NOMO-1 treated with DMSO at 0.1 percent for 48 hours (cell line): ENCODE measurements around the gene CRX.
"Not testable (repeated sequence)": the region's sequence is repeated elsewhere in the genome, so short reads cannot be mapped to it uniquely, and the experiment has no call there.

Source experiments
- DNase-seq: peaks from one replicate; lab custom pipeline; 2025; ENCODE audit not compliant: unreplicated experiment; lab: John Stamatoyannopoulos, UW

CRX gene

GRCh38 chr19:47803148-47803547 is 18.6 kb upstream of the CRX start:
- not testable (repeated sequence) for DNase-seq

GRCh38 chr19:47803671-47804070 is 18.1 kb upstream of the CRX start:
- not testable (repeated sequence) for DNase-seq

GRCh38 chr19:47804451-47804850 is 17.3 kb upstream of the CRX start, which contains the start of gene TPRX1:
TPRX1 (minus strand) TSS chr19:47804551; CDS start chr19:47804539, 12 bp downstream.
- not testable (repeated sequence) for DNase-seq

GRCh38 chr19:47805313-47805712 is 16.4 kb upstream of the CRX start:
- DNase-seq: no peak

- no peak for DNase-seq
These were observed 15.3 kb upstream of the CRX start for GRCh38 chr19:47806435-47806834.

GRCh38 chr19:47813304-47813994 is 8.3 kb upstream of the CRX start:
- DNase-seq: peak; percentile 33

- no peak for DNase-seq
These were observed 7.8 kb upstream of the CRX start for GRCh38 chr19:47813995-47814328.

- DNase-seq: not testable (repeated sequence)
These were observed 5.5 kb upstream of the CRX start for GRCh38 chr19:47816270-47816669.

- not testable (repeated sequence) for DNase-seq
These were observed 3.5 kb upstream of the CRX start for GRCh38 chr19:47818221-47818620.

- peak; percentile 4 for DNase-seq
These were observed 1.9 kb upstream of the CRX start for GRCh38 chr19:47819858-47820257.

- no peak for DNase-seq
These were observed 1.3 kb upstream of the CRX start for GRCh38 chr19:47820410-47820809.

- DNase-seq: no peak
These were observed 2.7 kb downstream of the CRX start for GRCh38 chr19:47824396-47824795.

- DNase-seq: no peak
These were observed 5.1 kb downstream of the CRX start for GRCh38 chr19:47826800-47827199.

GRCh38 chr19:47832723-47833122 is 11.0 kb downstream of the CRX start:
- no peak for DNase-seq

GRCh38 chr19:47836038-47836437 is 14.3 kb downstream of the CRX start:
- DNase-seq: no peak

- no peak for DNase-seq
These were observed 17.7 kb downstream of the CRX start for GRCh38 chr19:47839411-47839810.

GRCh38 chr19:47839913-47840312 is 18.2 kb downstream of the CRX start:
- no peak for DNase-seq

GRCh38 chr19:47842941-47843340 is 21.2 kb downstream of the CRX start:
- no peak for DNase-seq

- DNase-seq: no peak
These were observed 26.7 kb downstream of the CRX start for GRCh38 chr19:47848425-47848822.

GRCh38 chr19:47848823-47849473 is 27.2 kb downstream of the CRX start:
- DNase-seq: peak; percentile 4

GRCh38 chr19:47853003-47853402 is 31.3 kb downstream of the CRX start:
- DNase-seq: no peak

- DNase-seq: no peak
These were observed 32.7 kb downstream of the CRX start for GRCh38 chr19:47854459-47854858.

GRCh38 chr19:47858231-47858630 is 36.5 kb downstream of the CRX start:
- not testable (repeated sequence) for DNase-seq
